ENCODE data around the gene PLET1.

The PLET1 gene

GRCh38 chr11:112268406-112268805 lies 7.7 kb upstream of the PLET1 start:
- DNase-seq (ENCODE audit: low read depth) = no peak
- no peak overlapping the region for H3K4me3 ChIP-seq (ENCODE audit: low read depth, low read length)
- no peak for TF ChIP-seq CTCF (IDR thresholded peaks at IDR 0.05; ENCODE audit: low read depth, low read length, missing control alignments)

DNA sequence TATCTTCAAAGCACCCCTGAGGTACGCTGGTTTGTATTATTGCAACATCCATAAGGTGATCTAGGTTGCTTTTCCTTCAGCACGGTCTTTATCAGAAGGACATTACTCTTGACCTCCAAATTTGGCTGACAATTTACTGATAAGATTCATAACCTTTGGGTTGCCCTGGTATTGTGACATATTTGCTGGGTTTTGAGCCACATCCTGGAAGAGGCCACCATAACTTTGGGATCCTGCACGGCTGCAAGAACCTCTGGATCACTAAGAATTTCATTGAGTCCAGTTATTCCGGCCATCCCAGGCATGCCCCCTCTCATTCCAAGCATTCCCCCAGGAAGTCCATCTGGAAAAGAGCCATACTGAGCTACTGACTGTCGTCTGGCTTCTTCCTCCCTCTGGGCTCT lies 6.5 kb upstream of the PLET1 start:
- no peak overlapping the region for H3K4me3 ChIP-seq (ENCODE audit: low read depth, low read length)
- TF ChIP-seq CTCF (IDR thresholded peaks at IDR 0.05; ENCODE audit: low read depth, low read length, missing control alignments) = no peak
- DNase-seq (ENCODE audit: low read depth) = no peak

DNA sequence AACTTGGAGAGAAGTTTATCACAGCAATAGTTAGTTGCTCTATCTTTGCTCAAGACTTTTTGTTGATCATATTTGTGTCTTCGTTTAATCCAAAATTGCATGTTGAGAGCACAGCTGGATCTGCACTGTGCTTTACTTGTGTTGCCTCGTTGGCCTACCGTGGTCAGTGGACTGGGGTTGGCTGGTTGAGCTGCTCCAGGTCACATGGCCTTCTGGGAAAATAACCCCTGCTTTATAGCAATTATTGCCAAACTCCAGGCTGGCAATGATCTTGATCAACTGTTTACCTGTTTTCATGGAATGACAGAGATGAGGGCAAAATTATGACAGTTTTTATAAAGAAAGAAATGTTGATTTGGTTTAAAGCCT lies 5.7 kb upstream of the PLET1 start:
- TF ChIP-seq CTCF (IDR thresholded peaks at IDR 0.05; ENCODE audit: low read depth, low read length, missing control alignments) = no peak
- no peak for DNase-seq (ENCODE audit: low read depth)
- H3K4me3 ChIP-seq (ENCODE audit: low read depth, low read length) = no peak overlapping the region

DNA sequence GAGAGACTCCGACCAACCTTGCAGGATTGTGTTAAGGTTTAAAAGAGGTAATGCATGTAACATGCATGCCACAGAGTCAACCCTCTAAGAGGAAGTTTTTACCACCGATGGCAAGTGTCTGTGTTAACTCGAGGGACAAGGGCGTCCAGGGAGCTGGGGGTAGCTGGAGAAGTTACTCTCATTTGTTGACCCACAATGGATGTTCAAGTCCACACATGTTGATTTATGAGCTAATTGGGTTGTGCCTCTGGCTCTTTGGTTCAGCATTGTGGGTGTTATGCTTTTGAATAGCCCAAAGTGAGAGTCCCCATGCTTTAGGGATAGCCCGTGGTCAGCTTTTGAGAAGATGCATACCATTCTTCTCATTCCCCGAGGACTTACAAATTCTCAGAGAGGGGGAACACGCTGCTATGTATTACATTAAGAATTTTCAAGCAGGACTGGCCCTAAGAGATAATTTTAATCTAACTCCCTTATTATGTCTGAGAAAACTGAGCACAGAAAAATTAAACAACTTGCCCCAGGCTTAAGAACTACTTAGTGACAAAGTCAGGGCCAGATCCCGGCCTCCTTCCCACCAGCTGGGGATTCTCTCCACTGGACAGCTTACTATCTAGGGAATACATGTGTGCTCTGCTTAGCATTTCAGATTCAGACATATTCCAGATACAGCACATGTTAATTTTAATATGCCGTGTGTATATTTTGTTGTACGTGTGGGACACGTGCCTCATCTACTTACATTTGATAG lies 5.2 kb upstream of the PLET1 start:
- no peak overlapping the region for H3K4me3 ChIP-seq (ENCODE audit: low read depth, low read length)
- DNase-seq (ENCODE audit: low read depth) = no peak
- TF ChIP-seq CTCF (IDR thresholded peaks at IDR 0.05; ENCODE audit: low read depth, low read length, missing control alignments) = no peak

GRCh38 chr11:112255067-112255720 lies 5.5 kb downstream of the PLET1 start:
- no peak for DNase-seq (ENCODE audit: low read depth)
- no peak for TF ChIP-seq CTCF (IDR thresholded peaks at IDR 0.05; ENCODE audit: low read depth, low read length, missing control alignments)
- no peak overlapping the region for H3K4me3 ChIP-seq (ENCODE audit: low read depth, low read length)

- H3K4me3 ChIP-seq (ENCODE audit: low read depth, low read length) = no peak overlapping the region
- no peak for TF ChIP-seq CTCF (IDR thresholded peaks at IDR 0.05; ENCODE audit: low read depth, low read length, missing control alignments)
- DNase-seq (ENCODE audit: low read depth) = no peak
These were observed 6.9 kb downstream of the PLET1 start for GRCh38 chr11:112253605-112254242.
